Lower leg skin (tissue), 3 donors: Measurements from ENCODE around the gene NELFB.

Experiments used
- POLR2A ChIP-seq, 2 donors: fragments of 450-650 bp; IDR thresholded peaks; one replicate each; pipeline ENCODE4 v1.6.1; 2016 to 2017; ENCODE audit warnings: antibody characterized with exemption in 2 of 2, mild to moderate bottlenecking in 1 of 2, moderate library complexity in 1 of 2
- TF ChIP-seq, protein P1 (sequence below), 3 donors: fragments of 450-650 bp; IDR thresholded peaks; one replicate each; pipeline ENCODE4 v1.5.1; 2016; ENCODE audit warnings: antibody characterized with exemption in 3 of 3, mild to moderate bottlenecking in 3 of 3, moderate library complexity in 2 of 3

DNA sequence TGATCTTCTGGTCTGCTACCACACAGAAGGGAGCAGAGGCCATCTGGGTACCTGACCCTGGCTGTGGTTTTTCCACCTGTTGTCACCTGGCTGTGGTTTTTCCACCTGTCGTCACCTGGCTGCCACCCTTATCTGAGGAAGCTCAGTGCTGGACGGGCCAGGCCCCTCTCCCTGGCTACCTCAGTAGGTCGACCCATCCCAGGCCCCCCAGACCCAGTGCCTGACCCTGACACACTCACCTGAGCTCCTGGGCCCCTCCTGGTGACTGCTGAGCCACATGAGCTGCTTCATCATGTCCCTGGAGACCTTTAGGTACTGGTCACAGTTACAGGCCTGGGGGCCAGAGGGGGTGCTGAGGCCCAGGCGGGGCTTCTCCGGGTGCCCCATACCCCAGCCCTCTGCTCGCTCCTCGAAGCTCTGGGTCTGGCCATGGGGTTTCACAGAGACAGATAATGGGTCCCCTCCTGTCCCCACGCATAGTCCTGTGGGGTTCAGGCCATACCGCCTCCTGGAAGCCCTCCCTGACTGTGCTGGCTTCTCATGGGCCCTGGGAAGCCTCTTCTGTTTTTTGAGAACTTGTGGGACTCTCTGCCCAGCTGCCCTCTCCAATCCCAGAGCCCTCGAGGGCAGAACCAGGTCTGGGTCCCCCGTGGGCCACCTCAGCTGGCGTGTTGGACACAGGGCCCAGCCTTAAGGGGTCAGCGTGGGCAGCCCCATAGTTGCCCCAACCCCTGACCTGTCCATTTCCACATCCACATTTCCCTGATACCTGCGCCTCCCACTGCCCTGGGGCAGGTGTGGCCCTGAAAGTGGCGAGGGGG, 54.5 kb downstream of the NELFB start:
- TF ChIP-seq, protein P1, sequence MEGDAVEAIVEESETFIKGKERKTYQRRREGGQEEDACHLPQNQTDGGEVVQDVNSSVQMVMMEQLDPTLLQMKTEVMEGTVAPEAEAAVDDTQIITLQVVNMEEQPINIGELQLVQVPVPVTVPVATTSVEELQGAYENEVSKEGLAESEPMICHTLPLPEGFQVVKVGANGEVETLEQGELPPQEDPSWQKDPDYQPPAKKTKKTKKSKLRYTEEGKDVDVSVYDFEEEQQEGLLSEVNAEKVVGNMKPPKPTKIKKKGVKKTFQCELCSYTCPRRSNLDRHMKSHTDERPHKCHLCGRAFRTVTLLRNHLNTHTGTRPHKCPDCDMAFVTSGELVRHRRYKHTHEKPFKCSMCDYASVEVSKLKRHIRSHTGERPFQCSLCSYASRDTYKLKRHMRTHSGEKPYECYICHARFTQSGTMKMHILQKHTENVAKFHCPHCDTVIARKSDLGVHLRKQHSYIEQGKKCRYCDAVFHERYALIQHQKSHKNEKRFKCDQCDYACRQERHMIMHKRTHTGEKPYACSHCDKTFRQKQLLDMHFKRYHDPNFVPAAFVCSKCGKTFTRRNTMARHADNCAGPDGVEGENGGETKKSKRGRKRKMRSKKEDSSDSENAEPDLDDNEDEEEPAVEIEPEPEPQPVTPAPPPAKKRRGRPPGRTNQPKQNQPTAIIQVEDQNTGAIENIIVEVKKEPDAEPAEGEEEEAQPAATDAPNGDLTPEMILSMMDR (IDR thresholded peaks at IDR 0.05) = no peak
- TF ChIP-seq POLR2A (IDR thresholded peaks at IDR 0.05) = no peak
